NCI-H460 (cell line): ENCODE results near the gene RAB5B. TPM values are rescaled to one million over a fixed set of nuclear protein-coding genes. Genes with fewer than 3 reads are reported as not detected.
A peak's percentile ranks its signal among the peaks of the same experiment; 100 is the strongest.
"Not testable (repeated sequence)": the region's sequence is repeated elsewhere in the genome, so short reads cannot be mapped to it uniquely, and the experiment has no call there.

Source experiments
- DNase-seq: peaks from one replicate; pipeline ENCODE4 v3.0.0-alpha.2; 2016; ENCODE audit warnings: low read depth; ENCODE audit errors: extremely low read depth
- total RNA-seq: library from RNA; depleted of rRNA; stranded (reverse); fragments of >200 nt; shearing (Covaris generic); gene quantifications from 2 replicates; pipeline ENCODE4 v1.2.3, GENCODE V29; 2014

RAB5B gene
- total RNA-seq, 1 experiment from 2014 or later, result 39.4 TPM

DNA sequence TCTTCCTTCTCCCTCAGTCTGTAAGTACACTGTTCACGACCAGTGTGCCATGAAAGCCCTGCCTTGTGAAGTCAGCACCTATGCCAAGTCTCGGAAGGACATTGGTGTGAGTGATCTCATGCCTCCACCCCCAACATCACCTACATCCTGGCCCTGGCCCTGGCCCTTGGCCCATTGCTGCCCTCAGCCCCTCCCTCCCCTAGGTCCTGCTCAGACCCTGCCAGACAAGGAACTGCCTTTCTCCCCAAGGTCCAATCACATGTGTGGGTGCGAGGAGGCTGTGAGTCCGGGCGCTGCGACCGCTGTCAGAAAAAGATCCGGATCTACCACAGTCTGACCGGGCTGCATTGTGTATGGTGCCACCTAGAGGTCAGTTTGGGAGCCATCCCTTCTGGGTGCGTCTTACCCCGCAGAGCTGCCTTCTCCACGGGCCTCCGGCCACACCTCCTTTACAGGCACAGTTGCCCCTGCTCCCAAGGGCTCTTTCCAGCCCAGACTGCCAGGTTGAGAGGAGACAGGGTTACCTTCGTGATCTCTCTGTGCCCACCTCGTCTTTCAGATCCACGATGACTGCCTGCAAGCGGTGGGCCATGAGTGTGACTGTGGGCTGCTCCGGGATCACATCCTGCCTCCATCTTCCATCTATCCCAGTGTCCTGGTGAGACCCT, 33.7 kb upstream of the RAB5B start:
- peak; percentile 83 for DNase-seq

DNA sequence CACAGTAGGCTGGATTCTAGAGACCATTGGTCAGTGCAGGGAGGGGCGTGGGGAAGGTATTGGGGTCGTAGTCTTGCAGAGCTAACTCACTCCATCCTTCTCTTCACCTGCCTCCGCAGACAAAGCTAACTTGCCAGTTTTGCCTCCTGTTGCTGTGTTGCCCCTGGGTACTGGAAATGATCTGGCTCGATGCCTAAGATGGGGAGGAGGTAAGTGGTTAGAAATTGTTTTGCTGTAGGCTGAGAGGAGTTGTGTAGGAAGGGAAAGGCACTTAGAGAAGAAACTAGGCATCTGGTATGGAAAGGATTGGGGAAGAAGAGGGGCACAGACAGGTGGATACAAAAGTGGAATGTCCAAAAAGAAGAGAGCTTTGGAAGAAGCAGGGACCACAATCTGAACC, 31.8 kb upstream of the RAB5B start:
- DNase-seq, result no peak

DNA sequence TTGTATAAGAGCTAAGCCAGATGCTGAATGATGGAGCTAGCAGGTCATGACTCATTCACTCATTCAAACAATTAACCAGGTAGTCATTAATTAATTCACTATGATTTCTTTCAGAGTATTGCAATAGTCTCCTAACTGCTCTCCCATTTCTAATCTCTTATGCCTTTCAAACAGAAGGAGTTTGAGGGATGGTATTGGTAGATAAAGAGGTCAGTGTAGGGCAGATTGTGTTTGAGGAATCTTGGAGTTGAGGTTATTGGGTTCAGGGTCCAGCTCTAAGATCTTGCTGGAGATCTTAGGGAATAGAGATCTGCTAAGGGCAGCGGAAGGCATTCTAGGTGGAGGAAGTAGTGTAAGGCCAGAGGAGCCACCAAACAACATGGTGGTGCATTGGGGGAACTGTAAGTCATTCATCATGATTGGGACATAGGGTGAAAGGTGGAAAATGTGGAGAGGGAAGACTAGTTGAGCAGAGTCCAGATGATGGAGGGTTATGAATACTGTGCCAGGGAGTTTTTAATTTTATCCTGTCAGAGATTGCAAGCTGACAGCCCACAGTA, 31.2 kb upstream of the RAB5B start:
- no peak for DNase-seq

DNA sequence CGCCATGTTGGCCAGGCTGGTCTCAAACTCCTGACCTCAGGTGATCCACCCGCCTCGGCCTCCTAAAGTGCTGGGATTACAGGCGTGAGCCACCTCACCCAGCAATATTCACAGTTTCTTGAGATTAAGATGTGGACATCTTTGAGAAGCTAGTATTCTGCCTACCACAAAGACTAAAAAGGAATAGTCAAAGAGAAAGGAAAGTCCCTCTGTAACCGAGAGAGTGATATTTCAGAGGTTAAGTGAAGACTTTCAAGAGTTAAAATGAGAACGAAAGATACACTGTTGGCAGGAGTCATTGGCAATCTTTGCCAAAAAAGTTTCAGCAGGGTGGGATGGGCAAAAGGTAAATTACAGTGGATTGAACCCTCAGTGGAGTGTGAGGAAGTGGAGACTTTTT, 27.3 kb upstream of the RAB5B start:
- no peak for DNase-seq

DNA sequence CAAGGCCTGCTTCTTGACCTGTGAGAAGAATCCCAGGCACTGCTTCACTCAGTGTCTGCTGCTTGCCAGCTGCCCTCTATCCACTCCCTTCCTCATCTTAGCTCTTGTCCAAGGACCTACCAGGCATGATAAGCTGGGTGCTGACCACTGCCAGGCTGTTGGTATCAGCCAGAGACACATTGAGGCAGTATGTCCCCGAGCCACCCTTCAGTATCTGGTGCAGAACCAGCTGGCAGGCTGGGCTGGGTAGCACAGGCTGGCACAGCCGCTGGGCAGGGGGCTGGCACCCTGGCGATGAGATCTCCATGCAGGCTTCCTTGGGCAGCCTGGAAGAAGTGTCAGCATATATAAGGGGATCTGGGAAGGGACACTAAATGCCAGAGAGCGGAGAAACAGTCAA, 18.5 kb upstream of the RAB5B start:
- no peak for DNase-seq

DNA sequence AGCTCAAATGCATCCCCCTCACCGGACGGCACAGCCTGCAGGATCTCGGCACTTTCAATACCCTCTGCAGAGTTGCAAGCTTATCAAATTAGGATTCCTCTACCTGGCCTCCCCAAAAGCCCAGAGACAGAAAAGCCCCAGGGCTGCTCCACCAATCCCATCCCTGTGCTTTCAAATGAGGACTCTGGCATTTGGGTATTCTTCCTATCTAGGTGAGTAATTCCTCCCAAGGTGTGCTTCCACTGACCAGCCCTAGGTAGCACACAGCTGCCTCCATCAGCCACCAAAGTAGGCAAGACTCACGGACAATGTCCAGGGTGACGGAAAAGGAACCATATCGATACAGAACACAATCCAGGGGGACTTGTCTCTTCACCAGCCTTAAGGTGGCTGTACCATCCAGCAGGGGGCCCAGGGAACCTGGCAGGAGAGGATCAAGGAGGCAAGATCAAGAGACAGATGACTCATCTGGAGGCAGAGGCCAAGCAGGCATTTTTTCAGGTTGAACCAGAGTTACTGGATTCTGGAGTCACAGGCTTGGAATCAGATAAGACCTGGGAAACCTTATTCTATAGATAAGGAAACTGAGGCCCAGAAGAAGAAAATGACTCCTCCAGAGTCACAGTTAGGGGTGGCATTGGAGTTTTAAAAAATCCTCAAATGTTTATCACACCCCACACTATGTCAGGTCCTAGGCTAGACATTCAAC, 17.9 kb upstream of the RAB5B start:
- DNase-seq, result no peak

DNA sequence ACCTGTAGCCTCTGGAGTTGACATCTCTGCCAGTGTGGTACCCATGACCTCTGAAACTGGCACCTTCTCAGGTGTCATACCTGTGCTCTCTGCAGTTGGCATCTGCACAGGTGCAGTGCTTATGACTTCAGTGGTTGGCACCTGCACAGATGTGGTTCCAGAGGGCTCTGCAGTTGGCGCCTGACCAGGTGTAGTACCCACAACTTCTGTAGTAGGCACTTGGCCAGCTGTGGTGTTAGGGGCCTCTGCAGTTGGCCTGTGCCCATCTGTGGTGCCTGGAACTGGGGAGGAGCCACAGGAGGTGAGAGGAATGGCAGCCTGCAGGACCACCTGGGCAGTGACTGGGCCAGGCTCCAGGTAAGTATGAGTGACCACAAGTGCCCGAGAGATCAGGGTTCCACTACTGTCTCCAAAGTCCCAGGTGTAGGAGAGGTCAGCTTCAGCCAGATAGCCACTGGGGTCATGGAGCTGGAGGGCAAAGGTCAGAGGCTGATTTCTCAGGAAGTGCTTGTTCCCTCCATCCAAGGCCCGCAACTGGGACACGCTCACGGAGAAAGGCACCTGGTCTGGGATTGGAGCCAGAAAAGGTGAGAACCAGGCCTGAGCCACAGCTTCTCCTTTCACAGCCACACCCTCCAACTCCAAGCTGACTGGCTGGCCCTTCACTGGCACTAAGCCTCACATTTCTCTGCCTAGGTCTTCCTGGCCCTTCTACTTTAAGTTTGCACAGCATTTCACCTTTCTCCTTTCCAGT, 16.6 kb upstream of the RAB5B start:
- no peak for DNase-seq

DNA sequence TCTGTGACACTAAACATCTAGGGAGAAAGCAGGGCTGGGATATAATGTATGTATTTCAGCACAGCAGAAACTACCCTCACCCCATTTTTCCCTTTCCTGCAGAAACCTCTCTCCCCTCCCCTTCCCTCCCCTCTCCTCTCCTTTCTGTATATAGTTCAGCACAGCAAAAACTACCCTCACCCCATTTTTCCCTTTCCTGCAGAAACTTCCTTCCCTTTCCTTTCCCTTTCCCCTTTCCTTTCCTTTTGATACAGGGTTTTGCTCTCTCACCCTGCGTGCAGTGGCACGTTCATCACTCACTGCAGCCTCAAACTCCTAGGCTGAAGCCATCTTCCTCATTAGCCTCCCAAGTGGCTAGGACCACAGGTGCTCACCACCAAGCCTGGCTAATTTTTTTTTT, 10.1 kb upstream of the RAB5B start:
- no peak for DNase-seq

DNA sequence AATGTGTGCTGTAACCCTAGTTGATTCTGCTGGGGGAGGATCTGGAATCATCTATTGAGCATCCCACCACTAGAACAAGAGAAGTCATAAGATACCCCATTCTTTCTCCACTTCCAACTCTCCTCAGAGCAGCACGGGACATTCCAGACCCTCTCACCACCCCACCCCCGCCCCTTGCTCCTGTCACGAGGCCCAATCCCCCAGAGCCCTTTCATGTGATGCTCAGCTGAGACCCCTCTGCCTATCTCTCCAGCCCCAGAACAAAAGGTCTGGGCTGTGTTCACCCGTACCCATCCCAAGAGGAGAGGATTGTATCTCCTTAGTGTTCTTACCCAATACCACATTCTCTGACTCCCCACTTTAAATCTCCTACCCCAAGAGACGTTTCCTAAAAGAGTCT, 8.6 kb upstream of the RAB5B start:
- no peak for DNase-seq

DNA sequence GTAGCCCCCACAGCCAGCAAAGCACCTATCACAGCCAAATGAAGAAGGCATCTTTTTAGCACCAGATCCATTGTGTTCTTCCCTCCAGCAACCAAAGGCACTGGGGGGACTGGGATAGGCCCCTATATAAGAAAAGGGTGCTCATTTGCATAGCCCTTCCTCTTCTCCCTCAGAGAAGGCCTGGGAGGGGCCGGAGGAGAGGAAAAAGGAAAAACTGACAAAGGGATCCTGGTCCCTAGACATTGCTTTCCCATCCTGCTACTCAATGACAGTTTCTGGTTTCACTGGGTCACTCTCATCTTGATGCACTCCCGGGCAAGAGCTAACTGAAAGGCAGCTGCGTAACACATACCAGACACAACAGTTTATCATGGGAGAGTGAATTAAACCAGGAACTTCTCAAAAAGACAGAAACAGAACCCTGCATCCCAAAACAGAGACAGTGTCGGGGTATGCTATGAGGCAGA, 7.9 kb upstream of the RAB5B start, which contains the start of gene PMEL:
PMEL (minus strand) TSS at position 102 of the 467 bp plus-strand sequence; CDS start at position 71, 31 bp downstream.
- no peak for DNase-seq

DNA sequence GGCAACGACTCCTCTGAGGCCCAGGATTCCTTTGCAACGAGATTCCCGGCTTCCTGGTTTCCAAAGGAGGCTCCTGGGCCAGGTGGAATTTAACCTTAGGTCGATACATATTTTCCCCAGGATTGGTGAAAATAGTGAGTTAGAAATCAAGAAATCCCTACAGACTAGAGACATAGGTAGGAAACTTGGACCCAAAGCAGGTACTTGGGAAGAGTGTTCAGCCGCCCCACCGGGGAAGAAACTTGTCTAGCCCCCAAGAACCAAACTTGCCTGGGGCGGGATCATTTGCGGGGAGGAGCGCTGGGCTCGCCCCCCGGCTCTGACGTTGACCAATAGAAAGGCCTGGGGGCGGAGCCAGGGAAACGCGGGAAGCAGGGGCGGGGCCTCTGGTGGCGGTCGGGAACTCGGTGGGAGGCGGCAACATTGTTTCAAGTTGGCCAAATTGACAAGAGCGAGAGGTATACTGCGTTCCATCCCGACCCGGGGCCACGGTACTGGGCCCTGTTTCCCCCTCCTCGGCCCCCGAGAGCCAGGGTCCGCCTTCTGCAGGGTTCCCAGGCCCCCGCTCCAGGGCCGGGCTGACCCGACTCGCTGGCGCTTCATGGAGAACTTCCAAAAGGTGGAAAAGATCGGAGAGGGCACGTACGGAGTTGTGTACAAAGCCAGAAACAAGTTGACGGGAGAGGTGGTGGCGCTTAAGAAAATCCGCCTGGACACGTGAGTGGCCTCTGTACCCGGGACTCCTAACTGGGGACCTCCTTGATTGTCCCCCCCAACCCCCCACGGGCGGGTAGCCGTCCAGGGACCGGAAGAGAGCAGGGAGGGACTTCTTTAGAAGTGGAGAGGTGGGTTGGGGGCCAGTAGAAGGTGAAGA, 7.2 kb upstream of the RAB5B start, which contains the start of gene CDK2:
CDK2 (plus strand) TSS at position 423 of the 874 bp plus-strand sequence; CDS start at position 602, 179 bp downstream.
- peak; percentile 69 for DNase-seq

DNA sequence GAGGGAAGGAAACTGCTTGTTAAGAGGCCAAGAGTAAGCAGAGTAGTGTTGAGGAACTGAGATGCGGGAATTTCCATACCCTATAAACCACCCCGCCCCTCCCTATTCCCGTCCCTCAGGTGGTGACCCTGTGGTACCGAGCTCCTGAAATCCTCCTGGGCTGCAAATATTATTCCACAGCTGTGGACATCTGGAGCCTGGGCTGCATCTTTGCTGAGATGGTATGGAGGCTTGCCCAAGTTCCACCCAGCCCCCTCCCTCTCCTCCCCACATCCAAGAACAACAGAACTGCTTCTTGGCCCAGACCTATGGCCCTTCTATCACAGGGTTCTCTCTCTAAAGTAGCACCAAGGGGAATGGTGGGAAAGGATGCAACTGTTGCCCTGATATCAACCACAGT, 4.5 kb upstream of the RAB5B start:
- no peak for DNase-seq

DNA sequence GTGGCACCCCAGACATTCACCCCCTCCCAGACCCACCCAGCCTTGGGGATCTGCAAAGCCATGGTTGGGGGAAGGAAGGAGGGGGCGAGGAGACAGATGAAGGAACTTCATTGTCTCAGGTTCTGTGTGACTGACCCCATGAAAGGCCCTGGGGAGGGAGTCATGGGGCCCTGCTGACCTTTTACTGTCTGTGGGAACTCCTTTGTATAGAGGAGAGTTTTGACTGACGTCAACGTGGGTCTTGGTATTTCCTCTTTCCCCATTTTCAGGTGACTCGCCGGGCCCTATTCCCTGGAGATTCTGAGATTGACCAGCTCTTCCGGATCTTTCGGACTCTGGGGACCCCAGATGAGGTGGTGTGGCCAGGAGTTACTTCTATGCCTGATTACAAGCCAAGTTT, 3.1 kb upstream of the RAB5B start:
- no peak for DNase-seq

DNA sequence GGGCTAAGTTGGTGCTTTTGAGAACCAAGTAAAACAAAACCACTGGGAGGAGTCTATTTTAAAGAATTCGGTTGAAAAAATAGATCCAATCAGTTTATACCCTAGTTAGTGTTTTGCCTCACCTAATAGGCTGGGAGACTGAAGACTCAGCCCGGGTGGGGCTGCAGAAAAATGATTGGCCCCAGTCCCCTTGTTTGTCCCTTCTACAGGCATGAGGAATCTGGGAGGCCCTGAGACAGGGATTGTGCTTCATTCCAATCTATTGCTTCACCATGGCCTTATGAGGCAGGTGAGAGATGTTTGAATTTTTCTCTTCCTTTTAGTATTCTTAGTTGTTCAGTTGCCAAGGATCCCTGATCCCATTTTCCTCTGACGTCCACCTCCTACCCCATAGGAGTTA, 1.8 kb upstream of the RAB5B start:
- no peak for DNase-seq

DNA sequence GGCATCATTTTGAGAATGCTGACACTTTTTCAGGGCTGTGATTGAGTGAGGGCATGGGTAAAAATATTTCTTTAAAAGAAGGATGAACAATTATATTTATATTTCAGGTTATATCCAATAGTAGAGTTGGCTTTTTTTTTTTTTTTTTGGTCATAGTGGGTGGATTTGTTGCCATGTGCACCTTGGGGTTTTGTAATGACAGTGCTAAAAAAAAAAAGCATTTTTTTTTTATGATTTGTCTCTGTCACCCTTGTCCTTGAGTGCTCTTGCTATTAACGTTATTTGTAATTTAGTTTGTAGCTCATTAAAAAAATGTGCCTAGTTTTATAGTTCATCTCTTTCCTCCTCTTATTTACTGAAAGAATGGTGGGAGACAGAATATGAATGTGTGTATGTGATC, 1.4 kb upstream of the RAB5B start:
- DNase-seq, result no peak

DNA sequence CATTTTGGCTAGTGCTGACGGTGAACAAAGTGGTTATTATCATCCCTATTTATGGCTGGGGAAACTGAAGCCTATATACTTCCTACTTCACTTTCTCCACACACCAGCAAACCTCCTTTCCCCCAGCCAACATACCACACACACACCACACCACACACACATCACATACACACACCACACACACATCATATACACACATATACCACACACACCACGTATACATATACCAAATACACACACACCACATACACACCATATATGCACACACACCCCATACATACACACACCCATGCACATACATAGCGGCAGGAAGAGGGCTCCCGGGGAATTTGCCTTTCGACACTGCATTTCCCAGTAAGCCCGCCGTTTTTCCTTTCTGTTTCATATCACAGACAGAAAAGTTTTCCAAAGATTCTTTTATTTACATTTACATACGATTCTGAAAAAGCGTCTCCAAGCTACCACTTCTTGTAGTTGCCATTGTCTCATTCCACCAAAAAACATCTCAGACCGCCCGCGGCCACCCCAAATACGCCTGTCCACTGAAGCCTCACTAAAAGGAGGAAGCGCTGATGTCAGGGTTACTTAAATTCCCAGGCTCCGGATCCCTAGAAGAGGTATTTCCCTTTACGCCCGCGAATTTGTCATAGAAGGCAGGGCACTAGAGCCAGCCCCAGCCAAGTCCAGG, 823 bp upstream of the RAB5B start:
- no peak for DNase-seq

DNA sequence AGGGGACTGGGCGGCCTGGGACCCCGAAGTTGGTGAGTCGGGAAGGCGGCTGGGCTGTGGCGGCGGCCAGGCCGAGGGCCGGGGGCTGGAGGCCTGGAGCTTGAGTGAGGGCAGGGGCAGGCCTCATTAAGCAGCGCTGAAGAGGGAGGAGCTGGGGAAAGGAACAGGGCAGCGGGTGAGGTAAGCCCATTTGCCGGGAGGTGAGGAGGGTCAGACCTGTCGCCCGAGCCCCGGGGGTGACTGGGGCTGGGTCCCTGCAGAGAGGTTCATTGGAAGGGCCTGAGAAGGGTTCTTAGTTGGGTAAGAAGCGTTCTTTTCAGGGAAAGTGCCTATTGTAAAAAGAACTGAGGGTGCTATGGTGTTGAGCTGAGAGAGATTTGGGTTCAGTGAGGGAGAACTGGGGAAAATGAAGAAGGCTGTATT, 441 bp downstream of the RAB5B start:
- DNase-seq, result no peak

DNA sequence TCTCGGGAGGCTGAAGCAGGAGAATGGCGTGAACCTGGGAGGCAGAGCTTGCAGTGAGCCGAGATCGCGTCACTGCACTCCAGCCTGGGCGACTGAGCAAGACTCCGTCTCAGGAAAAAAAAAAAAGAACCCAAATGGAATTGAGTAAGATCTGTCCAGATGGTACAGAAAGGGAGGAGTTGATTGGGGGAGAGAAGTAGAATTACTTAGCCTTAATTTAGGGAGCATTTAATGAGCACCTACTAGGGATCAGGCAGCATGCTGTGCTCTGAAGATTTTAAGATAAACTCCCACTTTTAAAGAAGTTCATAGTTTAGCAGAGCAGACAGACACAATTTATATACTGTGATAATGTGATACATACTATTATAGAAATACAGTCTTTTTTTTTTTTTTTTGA, 4.5 kb downstream of the RAB5B start:
- DNase-seq, result no peak

DNA sequence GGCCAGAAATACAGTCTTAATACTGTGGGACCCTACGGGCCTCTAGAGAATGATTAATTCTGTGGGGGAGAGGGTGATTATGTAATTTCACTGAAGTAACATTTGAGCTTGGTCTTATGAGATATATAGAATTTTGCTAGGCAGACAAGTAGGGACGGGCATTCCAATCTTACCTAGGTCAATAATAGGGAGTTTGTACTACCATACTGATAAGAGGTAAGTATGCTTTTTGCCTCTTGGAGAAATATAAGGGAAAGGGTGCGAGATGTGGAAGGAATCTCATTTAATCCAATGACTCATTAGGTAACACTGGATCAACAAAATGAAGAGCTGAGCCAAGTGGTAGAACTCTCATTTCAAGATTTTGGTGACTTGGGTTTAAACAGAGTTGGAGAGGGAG, 5.2 kb downstream of the RAB5B start:
- DNase-seq, result no peak

DNA sequence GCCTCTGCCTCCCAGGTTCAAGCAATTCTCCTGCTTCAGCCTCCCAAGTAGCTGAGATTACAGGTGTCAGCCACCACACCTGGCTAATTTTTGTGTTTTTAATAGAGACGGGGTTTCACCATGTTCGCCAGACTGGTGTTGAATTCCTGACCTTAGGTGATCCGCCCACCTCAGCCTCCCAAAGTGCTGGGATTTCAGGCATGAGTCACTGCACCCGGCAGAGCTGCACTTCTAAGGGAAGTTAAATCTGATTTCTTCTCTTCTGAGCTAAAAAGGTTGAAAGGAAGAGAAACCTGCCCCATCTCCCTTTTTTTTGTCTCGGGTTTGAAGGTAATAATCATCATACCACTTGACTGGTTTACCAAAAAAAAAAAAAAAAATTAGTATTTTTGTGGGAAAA, 8.0 kb downstream of the RAB5B start:
- not testable (repeated sequence) for DNase-seq
